GM21529 (cell line): ENCODE measurements around the gene NKIRAS1.
"Not testable (repeated sequence)": the region's sequence is repeated elsewhere in the genome, so short reads cannot be mapped to it uniquely, and the experiment has no call there.

ENCODE experiments used
- ATAC-seq: cut with Tn5 transposase; IDR thresholded peaks from one replicate; pipeline ENCODE4 v1.9.1; 2021; ENCODE audit not compliant: unreplicated experiment

NKIRAS1 gene

DNA sequence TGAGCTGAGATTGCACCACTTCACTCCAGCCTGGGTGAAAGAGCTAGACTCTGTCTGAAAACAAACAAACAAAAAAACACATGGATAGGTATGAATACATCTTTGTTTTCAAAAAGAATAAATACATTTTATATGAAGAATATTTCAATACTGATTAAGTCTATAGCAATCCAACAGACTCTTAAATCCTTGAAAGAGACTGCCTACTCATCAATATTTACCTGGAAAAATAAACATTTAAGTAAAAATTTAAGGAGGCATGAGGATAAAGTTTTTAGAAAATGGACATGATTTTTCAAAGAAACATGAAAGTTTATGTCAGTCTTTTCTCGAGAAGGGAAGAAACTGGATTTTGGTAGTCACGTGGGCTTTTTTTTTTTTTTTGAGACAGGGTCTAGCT lies 5.4 kb downstream of the NKIRAS1 start:
- ATAC-seq, result no peak

DNA sequence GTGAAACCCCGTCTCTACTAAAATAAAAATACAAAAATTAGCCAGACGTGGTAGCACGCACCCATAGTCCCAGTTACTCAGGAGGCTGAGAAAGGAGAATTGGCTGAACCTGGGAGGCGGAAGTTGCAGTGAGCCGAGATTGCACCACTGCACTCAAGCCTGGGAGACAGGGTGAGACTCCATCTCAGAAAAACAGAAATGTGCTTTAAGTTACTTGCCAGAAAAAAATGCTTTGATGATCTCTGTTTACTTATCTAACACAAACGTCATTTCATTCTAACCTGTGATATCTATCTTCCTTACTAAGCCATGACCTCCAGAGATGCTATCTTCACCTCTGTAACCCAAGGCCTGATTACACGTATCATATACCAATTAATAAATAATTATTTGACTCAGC lies 7.4 kb downstream of the NKIRAS1 start:
- ATAC-seq, result no peak

DNA sequence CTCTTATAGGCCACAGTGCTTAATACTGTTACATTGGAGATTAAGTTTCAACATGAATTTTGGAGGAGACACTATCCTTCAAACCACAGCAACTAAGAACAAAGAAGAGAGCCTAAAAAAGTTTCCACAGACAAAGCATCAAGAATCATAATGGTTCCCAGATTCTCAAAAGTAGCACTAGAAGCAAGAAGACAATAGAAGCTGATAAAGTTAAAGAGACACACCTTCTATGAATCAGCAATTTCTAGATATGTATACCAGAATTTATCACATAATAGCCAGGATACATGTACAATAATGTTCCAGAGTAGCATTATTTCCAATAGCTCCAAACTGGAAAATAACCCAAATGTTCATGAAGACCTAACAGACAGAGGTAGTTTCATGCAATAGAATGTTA lies 12.2 kb downstream of the NKIRAS1 start:
- ATAC-seq, result no peak

DNA sequence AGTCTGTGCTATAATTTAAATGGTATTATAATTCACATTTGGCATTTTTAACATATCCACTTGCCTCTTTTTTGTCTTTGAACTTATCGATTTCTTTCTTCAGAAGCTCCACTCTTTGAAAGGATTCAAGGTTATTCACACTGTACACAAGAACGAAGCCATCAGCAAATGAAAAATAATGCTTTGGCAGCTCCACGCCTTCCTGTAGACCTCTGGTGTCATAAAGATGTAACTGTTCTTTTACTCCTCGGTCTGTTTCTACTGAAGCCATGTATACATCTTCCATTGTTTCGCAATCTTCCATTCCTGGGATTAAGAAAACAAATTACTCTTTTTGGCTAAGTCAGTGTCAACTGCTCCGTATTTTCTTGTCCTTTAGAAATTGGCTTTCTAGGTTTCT lies 16.0 kb downstream of the NKIRAS1 start:
- no peak for ATAC-seq

DNA sequence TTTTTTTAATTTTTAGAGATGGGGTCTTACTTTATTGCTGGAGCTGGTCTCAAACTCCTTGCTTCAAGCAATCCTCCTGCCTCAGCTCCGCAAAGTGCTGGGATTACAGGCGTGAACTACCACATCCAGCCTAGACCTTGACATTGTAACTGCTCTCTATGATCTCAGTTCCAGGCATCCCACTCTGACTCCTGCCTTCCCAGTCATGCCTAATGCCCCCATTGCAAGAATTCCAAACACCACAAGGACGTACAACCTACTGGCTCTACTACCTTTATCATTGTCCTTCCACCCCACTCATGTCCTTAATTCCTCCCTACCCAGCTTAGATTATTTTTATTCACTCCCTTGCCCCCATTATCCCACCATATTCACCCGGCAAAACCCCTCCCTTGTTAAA lies 21.6 kb downstream of the NKIRAS1 start:
- no peak for ATAC-seq

DNA sequence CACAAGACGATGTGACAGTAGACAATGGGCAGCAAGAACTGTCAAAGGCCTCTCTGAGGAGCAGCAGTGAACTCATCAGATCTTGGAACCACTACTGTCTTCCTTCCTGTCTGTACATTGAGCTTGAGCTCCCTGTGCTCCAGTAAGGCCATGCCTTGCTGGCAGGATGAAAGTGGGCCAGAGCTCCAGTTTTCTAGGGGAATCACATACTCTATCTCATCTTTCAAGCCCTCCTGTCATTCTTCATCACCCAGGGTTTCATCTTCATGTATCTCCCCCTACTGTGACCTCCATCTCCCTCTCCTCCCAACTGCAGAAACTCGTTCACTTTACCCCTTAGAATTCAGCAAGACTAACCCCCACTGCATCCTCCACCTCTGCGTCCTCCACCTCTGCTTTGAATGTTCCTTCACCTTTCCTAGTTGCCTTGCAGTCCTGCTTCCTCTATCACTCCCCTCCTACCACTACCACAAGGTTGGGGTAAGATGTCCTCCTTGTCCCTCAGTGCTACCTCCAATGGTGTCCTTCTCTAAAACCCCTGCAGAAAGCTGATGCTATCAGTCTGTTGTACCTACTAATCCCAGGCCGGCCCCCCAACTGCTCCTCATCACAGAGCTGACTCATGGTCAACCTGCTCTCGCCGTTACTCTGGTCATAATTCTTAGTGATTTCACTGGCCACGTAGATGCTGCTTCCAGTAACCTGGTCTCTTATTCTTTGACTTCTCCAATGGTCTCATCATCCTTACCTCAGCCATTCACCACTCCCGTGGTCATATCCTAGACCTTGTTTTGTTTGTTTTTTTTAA lies 22.3 kb downstream of the NKIRAS1 start:
- no peak for ATAC-seq

DNA sequence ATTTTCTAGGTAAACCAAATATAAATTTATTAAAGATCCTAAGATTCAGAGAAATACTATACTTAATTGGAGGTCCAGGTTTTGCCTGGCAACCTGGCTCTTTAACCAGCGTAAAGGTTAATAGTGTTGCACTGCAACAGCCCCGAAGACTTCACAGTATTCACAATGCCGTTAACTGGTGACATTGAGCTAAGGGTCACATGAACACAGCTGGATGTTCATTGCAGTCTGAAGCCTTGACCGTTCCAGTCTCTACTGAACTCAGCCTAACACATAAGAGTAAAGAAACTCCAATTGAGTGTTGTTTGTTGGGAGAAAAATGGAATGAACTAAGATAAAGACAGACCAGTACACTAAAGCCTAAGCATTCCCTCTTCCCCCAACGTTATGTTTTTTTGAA lies 26.8 kb downstream of the NKIRAS1 start:
- ATAC-seq, result no peak

DNA sequence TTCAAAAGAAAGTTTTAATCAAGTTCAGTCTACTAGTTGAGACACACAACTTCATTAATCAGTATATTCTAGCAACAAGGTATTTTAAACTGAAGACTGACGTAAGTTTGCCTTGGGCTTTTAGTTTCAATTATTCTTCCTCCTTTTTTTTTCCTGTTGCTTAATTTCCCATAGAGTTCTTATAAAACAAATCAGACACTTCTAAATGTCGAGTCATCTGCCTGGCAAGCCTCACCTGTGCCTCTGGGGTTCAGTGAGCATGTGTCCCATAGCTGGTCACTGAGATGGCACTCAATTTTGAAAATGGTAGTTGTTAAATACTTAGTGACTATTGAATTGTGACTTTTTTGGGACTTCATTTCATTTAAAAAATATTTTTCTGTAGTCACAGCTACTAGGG lies 27.4 kb downstream of the NKIRAS1 start:
- ATAC-seq, result no peak

DNA sequence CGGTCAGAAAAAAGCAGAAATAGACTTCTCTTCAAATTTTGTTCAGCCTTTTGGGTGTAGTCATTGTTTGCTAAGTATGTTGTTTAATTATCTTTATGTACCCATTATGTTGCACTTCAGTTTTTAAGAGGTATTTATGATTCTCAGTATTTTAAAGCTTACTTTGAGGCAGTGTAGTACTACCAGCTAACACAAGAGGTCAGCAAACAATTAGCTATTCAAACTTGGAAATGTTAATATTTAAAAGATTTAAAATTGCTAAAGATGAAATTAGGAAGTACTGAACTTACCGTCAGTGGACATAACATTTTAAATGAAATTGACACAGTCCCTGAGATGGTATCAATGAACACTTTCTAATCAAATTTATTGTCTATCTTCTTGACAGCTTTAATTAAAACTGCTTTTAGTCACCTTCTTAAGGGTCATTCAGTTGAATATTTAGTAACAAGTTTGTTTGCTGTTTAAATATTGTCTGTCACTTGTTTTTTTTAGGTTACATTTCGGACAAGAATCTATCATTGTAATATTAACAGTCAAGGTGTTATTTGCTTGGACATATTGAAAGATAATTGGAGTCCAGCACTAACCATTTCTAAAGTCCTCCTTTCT lies 28.1 kb downstream of the NKIRAS1 start:
- peak; percentile 64 for ATAC-seq

DNA sequence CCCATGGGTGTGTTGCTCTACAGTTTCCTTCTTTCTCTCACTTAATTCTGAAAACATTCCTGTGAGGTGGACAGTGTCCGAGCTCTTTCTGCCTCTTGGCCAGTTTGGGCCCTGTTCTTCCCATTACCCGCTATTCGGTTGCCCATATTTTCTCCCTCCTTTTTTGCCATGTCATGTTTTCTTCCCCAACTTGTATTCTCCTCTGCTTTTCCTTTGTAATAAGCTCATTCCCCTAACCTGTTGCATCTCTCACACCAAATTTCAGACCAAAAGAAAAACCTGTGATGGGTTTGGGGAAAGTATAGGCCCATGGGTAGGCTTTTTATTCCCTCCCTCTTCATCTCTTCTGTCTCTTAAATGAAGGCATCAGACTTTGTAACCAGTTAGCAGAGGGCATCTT lies 30.5 kb downstream of the NKIRAS1 start:
- no peak for ATAC-seq

DNA sequence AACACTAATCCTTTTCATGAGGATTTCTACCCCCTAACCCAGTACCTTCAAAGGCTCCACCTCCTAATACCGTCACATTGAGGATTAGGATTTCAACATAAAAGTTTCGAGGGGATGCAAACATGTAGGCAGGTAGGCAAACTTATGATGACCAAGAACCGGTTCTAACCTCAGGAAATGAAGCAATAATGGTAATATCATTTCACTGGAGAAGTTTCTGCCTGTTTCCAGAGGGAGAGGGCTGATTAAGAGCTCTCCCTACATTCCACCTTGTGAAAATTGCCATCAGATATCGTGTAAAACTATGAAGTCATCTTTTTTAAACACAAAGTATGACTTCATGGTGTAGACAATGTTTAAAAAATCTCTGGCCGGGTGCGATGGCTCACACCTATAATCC lies 31.6 kb downstream of the NKIRAS1 start:
- ATAC-seq, result no peak

DNA sequence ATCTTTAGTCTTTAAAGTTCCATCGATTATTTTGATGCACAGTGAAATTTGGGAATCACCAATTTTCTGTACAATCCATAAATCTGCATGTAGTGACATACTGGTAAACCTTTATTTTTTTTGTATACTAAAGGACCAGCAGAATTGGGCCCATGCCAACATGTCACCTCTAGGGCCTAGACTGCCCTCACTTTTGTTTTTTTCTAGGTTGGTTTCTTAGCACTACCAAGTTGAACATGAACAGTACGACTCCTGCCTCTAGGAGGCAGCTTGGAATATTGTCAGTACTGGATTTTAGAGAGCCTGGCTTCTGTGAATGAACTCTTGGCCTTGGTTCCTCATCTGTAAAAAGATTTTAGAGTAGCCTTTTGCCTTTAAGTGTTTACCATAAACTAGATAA lies 32.3 kb downstream of the NKIRAS1 start:
- ATAC-seq, result no peak

DNA sequence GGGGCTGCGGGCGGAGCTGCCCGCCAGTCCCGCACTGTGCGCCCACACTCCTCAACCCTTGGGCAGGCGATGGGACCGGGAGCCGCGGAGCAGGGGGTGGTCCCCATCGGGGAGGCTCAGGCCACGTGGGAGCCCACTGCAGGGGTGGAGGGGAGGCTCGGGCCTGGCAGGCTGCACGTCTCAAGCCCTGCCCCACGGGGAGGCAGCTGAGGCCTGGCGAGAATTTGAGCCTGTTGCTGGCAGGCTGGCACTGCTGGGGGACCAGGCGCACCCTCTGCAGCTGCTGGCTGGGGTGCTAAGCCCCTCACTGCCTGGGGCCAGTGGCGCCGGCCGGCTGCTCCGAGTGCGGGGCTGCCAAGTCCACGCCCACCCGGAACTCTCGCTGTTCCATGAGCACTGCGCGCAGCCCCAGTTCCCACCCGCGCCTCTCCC lies 34.3 kb downstream of the NKIRAS1 start:
- ATAC-seq, result no peak

DNA sequence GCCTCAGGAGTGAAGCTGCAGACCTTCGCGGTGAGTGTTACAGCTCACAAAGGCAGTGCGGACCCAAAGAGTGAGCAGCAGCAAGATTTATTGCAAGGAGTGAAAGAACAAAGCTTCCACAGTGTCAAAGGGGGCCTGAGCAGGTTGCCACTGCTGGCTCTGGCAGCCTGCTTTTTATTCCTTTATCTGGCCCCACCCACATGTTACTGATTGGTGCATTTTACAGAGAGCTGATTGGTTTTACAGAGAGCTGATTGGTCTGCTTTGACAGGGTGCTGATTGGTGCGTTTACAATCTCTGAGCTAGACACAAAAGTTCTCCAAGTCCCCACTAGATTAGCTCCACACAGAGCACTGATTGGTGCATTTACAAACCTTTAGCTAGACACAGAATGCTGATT lies 34.8 kb downstream of the NKIRAS1 start:
- ATAC-seq, result not testable (repeated sequence)

DNA sequence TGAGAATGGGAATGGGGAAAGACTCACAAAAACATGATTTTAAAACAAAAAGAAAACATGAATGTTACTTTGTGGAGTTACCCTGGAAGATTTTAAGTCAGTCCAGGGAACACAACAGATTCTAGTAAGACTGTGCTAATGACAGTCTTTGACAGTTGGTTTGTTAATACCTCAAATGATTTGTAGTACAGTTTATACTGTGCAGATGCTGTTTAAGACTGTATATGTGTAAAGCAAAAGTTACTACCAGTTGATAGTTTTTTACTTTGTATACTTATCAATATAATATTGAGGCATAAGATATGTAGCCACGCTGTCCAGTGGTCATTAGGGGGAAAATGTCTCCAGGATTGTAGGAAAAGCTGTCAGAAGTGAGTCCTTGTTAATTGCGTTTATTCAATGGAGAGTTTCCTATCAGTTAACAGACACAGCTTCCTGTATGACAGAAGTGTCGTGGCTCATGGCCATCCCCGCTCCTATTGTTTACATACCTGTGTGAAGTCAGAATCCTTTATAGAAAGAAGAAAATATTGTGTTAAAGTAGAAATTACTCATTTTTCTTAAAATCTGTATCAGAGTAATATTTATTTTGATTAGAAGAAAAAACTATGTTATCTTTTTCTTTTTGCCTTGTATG lies 36.0 kb downstream of the NKIRAS1 start:
- no peak for ATAC-seq

DNA sequence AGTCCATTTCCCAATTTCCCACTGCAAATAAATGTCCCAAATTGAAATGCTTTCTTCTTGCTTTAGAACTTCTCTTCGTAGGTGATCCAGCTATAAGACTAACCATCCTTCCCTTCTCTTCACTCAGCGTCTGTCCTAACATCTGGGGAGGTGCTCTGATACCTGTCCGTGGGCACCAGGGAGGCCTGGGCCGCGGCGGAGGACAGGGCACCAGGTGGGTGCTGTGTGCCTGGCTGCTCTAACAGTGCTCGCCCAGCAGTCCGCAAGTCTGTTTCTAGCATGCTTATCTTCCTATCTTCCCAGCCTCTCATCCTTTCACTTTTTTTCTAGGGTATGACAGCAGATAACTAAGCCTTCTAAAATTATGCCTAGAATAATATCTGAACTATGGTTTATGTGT lies 37.3 kb downstream of the NKIRAS1 start:
- no peak for ATAC-seq

DNA sequence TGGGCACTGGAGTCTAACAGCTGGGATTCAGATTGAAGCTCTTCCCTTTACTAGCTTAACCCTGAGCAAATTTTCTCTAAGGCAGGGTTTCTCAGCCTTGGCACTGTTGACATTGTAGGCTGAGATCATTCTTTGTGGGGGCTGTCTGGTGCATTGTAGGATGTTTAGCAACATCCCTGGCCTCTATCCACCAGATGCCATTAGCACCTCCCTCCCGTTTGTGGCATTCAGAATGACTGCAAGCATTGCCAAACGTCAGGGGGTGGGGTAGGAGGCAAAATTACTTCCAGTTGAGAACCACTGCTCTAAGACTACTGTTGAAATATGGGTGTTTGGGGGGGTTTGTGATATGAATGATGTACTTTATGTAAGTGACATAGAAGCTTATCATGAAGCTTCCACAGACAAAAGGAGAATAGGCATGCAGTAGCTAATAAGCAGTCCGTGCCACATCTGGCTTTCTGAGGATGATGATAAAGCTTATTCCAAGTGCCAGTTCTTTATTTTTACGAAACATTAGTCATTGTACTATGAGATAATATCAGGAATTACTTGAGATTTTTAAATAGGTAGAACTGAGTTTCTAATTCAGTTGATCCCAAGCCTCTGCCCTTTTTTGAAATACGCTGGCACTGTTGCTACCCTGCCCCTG lies 39.3 kb downstream of the NKIRAS1 start:
- no peak for ATAC-seq

DNA sequence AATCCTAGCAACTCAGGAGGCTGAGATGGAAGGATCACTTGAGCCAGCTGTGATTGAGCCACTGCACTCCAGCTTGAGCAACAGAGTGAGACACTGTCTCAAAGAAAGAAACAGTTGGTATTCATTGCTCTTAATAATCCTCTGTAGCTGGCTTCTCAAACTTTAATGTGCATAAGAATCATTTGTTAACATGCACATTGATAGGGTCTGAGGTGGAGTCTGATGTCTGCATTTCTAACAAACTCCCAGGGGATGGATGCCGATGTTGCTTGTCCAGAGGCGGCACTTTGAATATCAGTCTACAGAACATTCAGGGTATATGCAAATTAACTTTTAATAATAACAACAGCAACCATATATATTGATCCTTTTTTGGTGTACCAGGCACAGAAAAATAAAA lies 39.9 kb downstream of the NKIRAS1 start:
- ATAC-seq, result no peak

DNA sequence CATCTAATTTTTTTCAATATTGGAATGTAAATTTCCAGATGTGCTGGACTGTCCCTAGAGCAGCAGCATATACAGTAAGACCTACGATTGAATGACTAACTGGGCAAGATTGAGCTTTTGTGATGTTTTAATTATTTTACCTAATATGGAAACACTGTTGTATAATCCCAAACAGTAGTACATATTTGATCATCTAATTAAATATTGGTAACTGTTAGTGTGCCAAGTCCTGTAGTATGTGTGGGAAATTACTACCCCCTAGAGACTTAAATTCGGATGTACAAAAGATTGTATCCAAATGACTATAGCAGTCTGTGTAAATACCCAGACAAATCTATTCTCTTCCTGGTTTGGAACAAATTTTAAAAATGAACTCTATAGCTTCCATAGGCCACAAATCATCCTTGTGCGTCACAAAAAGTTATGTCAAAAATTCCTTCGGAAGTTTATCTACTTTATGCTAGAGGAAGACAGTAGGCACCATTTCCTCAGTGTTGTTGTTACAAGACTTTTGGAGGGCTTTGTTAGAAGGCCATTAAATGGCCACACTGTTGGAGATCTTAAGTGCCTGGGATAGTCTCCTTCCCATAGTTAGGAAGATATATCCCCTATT lies 41.6 kb downstream of the NKIRAS1 start:
- no peak for ATAC-seq

DNA sequence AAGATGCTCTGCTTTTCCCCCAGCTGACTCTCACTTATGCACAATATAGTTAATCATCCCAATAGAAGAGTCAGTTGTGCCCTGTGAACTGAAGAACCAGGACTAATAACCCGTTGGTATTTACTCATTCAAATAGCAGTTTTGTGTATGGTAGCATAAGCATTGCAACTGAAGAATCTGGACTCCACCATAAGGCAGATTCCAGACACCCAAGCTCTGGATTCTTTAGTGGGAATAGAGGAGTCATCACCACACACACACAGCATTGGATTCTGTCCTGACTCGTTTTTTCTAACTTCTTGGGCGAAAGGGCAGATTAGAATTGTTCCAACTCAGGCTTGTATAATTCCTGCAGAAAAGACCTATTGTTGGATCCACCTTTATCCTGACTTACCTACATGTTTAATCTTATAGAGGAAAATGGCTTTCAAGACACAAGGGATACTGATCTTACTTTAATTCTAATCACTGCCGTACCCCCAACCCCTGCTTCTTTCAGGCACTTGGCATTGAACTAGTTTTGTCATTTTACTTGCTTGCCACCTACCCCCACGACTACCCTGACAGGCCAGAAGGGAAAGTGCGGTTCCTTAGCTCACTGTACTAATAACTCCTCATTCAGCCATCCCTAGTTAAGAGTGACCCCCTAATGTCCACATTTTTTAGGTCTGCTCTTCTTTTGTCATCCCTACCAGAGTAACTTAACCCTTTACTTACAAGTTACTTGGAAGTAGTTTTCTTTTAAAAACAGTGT lies 42.3 kb downstream of the NKIRAS1 start:
- ATAC-seq, result no peak

DNA sequence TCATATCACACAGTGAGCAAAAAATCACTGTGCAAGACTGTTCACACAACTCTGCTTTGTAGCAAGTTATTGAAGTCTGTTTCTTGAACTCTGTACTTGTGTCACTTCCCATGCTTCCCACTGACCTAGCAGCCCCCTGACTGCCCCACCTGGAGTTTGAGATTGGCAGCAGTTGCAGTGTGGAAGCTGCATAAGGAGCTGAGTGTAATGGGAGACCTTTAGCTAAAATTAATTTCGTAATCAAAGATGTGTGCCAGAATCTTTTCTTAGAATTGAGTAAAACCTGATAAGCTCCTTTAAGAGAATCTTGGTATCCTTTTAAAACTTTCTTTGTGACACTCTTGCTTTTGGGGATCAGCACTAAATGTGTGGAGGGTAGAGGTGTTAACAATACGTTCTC lies 42.8 kb downstream of the NKIRAS1 start:
- no peak for ATAC-seq
